ENCODE measurements around the gene MYD88.

The MYD88 gene

DNA sequence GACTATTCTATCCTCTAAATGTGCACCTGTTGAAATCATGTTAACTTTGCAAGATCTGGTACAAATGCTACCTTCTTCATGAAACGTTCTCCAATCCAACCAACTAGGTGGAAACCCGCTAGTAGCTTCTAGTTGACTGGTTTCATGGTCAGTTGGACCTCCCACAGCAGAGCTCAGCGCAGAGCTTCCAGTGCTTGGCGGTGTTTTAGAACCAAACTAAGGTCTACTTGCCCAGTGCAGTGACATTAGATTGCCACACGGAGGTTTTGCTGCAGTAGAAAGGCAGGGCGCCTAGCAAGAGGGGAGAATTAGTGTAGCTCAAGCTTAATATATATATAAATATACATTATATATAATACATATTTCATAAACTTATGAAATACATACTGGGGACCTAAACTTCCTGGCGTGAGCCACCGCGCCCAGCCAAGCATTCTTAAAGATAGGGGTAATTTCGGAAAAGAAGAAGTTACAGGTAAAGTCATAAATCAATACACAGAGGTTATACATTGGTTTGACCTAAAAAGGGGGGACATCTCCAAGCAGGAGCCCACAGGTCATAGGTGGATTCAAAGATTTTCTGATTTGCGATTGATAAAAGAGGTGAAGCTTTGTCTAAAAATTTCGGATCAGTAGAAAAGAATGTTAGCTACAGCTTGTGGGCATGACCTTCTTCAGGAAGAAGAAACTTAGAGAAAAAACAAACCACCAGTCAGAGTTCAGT lies 24.8 kb downstream of the MYD88 start:
- Histone ChIP-seq H3K4me3 (ENCODE audit: low read length) (no peak overlapping the region), H2AFZ (ENCODE audit: low read depth, low read length) (no peak overlapping the region), H3K36me3 (ENCODE audit: insufficient read depth, low read length) (no peaks in the 10 kb centered on the region), H3K4me1 (ENCODE audit: insufficient read depth, low read length) (no peaks in the 10 kb centered on the region), H3K9me3 (ENCODE audit: low read length) (no peaks in the 10 kb centered on the region), H3K27me3 (ENCODE audit: insufficient read depth, low read length) (no peaks in the 10 kb centered on the region)

DNA sequence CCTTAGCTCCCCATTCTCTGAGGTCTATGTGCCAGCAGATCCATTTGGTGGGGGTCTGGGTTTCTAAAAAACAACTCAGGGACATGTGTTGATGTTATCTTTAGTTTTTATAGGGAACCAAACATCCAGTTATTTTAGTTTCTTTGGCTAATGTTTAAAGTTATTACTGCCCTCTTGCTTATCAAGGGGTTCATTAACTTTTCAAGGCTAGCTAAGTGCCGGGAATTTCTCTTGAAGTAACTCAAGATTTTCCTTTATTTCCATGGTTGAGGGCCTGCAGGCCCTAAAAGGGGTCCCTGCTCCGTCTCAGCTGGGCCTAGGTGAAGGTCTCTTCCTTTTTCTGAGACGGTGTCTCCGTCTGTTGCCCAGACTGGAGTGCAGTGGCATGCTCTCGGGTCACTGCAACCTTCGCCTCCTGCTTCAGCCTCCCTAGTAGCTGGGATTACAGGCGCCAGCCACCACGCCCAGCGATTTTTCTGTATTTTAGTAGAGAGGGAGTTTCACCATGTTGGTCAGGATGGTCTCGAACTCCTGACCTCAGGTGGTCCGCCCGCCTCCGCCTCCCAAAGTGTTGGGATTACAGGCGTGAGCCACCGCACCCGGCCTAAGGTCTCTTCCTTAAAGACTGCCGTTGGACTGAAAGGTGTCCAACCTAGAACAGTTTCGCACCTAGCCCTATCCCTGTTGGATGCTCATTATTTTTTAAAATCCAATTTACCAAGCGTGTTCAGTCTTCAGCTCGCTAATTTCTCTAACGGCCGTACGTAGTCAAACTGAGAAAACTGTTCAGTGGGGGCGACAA lies 25.6 kb downstream of the MYD88 start:
- Histone ChIP-seq H3K9me3 (ENCODE audit: low read length) (no peaks in the 10 kb centered on the region), H3K36me3 (ENCODE audit: insufficient read depth, low read length) (no peaks in the 10 kb centered on the region), H3K27me3 (ENCODE audit: insufficient read depth, low read length) (no peaks in the 10 kb centered on the region), H2AFZ (ENCODE audit: low read depth, low read length) (peak overlapping the region; percentile 82), H3K4me1 (ENCODE audit: insufficient read depth, low read length) (no peaks in the 10 kb centered on the region), H3K4me3 (ENCODE audit: low read length) (peak overlapping the region; percentile 54)

DNA sequence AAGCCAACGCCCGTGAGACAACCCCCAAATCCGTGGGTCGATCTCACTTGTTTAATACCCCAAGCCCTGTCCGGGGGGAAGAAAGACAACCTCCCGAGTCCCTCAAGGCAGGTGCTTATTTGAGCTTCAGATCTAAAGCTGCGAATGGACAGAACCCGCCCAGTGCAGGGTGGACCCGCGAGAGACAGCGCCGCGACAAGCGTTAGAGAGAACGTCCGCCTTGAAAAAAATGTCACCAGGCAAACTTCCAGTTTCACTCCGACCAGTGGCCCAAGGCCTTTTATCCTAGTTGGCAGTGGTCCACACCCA lies 26.1 kb downstream of the MYD88 start:
- Histone ChIP-seq H3K4me3 (ENCODE audit: low read length) (peak overlapping the region; percentile 54), H3K9me3 (ENCODE audit: low read length) (no peaks in the 10 kb centered on the region), H3K36me3 (ENCODE audit: insufficient read depth, low read length) (no peaks in the 10 kb centered on the region), H3K4me1 (ENCODE audit: insufficient read depth, low read length) (no peaks in the 10 kb centered on the region), H3K27me3 (ENCODE audit: insufficient read depth, low read length) (no peaks in the 10 kb centered on the region), H2AFZ (ENCODE audit: low read depth, low read length) (peak overlapping the region; percentile 82)

DNA sequence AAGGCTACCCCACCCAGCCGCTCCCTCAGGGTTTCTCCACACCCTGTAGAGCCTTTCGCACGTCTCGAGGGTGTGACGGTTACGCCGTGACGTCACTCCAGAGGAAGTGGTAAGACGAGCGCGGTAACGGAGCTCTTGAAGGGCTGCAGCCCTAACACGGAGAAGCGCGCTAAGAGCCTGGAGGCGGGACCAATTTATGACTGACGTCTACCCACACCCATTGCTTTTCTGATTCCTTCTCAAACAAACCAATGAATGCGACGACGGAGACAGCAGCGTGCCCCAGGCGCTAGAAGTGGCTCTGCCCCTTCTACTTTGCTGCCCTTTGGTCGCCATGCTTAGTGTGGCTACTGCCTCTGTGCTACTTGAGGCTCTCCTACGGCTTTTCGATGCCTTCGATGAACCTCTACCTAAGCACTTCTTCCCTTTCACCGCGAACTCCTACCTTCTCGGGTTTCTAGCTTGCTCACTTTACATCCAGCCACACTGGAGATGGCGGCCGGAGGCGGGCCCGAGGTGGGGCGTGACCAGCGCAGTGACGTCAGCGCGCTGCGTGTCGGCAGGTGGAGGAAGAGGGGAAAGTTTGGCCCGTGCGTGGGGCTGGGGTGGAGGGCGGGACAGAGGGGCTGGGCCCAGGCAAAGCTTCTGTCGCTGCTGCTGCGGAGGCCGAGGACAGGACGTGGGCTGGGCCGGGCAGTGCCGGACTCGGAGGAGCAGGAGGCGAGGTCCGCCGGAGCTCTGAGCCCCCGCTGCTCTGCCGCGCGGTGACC lies 26.7 kb downstream of the MYD88 start, which contains the start of gene OXSR1:
Gene OXSR1, plus strand, starts transcription at position 586 of the 770 bp plus-strand sequence. CDS start 340 bp downstream, outside the sequence.
- H2AFZ ChIP-seq (ENCODE audit: low read depth, low read length) = peak within 1 kb of the TSS; percentile 82
- H3K27me3 ChIP-seq (ENCODE audit: insufficient read depth, low read length) = no peaks in the 10 kb centered on the region
- no peaks in the 10 kb centered on the region for H3K36me3 ChIP-seq (ENCODE audit: insufficient read depth, low read length)
- H3K9me3 ChIP-seq (ENCODE audit: low read length) = no peaks in the 10 kb centered on the region
- H3K4me1 ChIP-seq (ENCODE audit: insufficient read depth, low read length) = no peaks in the 10 kb centered on the region
- H3K4me3 ChIP-seq (ENCODE audit: low read length) = peak within 1 kb of the TSS; percentile 54

DNA sequence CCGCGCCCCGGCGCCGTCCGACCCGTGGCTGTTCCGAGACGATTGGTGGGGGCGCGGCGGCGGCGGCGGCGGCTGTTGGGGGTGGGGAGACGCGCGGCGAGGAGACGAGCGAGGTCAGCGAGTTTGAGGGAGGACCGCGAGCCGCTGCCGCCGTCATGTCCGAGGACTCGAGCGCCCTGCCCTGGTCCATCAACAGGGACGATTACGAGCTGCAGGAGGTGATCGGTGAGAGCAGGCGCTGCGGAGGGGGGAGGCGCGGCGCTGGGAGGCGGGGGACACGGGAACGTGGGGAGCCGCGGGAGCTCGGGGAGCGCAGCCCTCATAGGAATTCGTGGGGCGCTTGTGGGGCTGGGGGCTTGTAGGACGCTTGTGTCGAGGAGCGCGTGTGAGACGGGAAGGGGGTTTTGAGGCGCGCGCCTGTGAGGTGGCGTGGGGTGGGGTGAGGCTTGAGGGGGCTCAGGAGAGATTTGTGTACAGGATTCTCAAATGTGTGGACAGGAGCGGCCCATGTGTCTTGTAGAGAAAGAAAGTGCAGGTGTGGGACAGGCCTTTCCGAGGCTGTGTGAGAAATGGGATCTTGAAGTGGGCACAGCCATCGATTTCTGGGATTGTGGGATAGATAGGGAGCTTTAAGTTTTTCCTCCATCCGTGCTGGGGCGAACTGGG lies 27.4 kb downstream of the MYD88 start:
- no peaks in the 10 kb centered on the region for H3K4me1 ChIP-seq (ENCODE audit: insufficient read depth, low read length)
- no peaks in the 10 kb centered on the region for H3K36me3 ChIP-seq (ENCODE audit: insufficient read depth, low read length)
- H3K9me3 ChIP-seq (ENCODE audit: low read length) = no peaks in the 10 kb centered on the region
- peak overlapping the region; percentile 54 for H3K4me3 ChIP-seq (ENCODE audit: low read length)
- H2AFZ ChIP-seq (ENCODE audit: low read depth, low read length) = peak overlapping the region; percentile 82
- H3K27me3 ChIP-seq (ENCODE audit: insufficient read depth, low read length) = no peaks in the 10 kb centered on the region

DNA sequence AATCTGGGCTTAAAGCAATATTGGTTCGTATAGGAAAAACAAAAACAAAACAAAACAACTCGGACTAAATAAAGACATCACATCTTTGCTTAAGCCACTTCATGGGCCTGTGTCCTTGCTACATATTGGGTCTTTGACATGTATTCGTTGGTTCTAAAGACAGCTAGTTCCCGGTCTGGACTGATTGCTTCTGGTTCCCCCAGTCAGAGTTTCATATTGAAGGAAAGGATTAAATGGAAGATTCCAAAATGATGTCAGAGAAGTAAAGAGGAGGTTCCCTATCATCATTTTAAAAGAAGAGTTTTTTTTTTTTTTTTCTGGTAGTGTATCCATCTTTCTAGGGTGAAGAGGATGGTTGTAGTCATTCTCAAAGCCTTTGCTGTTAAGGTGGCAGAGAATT lies 29.1 kb downstream of the MYD88 start:
- no peaks in the 10 kb centered on the region for H3K36me3 ChIP-seq (ENCODE audit: insufficient read depth, low read length)
- no peak overlapping the region for H2AFZ ChIP-seq (ENCODE audit: low read depth, low read length)
- H3K27me3 ChIP-seq (ENCODE audit: insufficient read depth, low read length) = no peaks in the 10 kb centered on the region
- H3K4me1 ChIP-seq (ENCODE audit: insufficient read depth, low read length) = no peaks in the 10 kb centered on the region
- H3K4me3 ChIP-seq (ENCODE audit: low read length) = no peak overlapping the region
- no peaks in the 10 kb centered on the region for H3K9me3 ChIP-seq (ENCODE audit: low read length)

DNA sequence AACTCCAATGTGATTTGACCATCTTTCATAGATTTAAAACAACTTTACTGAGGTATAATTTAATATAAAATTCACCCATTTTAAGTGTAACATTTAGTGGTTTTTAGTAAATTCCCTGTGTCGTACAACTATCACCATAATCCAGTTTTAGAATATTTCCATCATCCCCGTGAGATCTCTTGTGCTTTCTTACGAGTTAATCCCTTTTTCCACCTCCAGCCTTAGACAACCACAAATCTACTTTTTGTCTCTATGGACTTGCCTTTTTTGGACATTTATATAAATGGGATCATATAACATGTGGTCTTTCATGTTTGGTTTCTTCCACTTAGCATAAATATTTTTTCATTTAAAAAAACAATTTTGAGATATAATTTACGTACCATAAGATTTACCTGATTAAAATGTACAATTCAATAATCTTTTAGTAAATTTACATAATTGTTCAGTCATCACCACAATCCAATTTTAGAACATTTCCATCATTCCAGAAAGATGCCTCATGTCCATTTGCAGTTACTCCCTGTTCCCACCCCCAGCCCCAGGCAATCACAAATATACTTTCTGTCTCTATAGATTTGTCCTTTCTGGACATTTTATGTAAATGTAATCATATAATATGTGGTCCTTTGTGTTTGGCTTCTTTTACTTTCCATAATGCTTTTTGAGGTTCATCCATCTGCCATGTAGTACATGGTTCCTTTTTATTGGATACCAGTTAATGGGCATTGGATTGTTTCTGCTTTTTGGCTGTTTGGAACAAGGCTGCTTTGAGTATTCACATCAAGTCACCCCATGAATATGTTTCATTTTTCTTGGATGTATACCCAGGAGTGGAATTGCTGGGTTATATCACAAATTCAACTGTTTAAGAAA lies 29.9 kb downstream of the MYD88 start:
- no peak overlapping the region for H2AFZ ChIP-seq (ENCODE audit: low read depth, low read length)
- H3K27me3 ChIP-seq (ENCODE audit: insufficient read depth, low read length) = no peaks in the 10 kb centered on the region
- no peak overlapping the region for H3K4me3 ChIP-seq (ENCODE audit: low read length)
- no peaks in the 10 kb centered on the region for H3K36me3 ChIP-seq (ENCODE audit: insufficient read depth, low read length)
- no peaks in the 10 kb centered on the region for H3K9me3 ChIP-seq (ENCODE audit: low read length)
- H3K4me1 ChIP-seq (ENCODE audit: insufficient read depth, low read length) = no peaks in the 10 kb centered on the region

DNA sequence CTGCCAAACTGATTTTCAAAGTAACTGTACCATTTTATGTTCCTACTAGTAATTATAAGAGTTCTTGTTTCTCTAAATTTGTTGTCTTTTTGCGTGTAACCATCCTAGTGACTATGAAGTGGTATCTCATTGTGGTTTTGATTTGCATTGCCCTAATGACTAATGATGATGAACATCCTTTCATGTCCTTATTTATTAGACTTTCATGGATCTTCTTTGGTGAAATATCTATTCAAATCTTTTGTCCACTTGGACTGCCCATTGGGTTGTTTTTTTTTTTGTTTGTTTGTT lies 30.5 kb downstream of the MYD88 start:
- Histone ChIP-seq H2AFZ (ENCODE audit: low read depth, low read length) (no peak overlapping the region), H3K4me3 (ENCODE audit: low read length) (no peak overlapping the region), H3K36me3 (ENCODE audit: insufficient read depth, low read length) (no peaks in the 10 kb centered on the region), H3K27me3 (ENCODE audit: insufficient read depth, low read length) (no peaks in the 10 kb centered on the region), H3K4me1 (ENCODE audit: insufficient read depth, low read length) (no peaks in the 10 kb centered on the region), H3K9me3 (ENCODE audit: low read length) (no peaks in the 10 kb centered on the region)

DNA sequence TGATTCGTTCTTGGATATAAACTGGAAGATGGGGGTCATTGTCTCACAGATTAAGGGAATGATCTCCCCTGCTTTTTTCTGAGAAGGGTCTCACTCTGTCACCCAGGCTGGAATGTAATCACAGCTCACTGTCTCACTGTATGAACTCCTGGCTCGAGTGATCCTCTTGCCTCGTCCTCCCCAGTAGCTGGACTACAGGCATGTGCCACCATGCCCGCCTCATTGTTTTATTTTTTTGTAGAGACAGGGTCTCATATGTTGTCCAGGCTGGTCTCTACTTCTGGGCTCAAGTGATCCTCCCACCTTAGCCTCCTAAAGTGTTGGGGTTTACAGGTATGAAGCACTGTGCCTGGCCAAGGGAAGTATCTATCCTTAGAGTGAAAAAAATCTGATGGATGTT lies 32.3 kb downstream of the MYD88 start:
- H3K27me3 ChIP-seq (ENCODE audit: insufficient read depth, low read length) = no peaks in the 10 kb centered on the region
- no peaks in the 10 kb centered on the region for H3K9me3 ChIP-seq (ENCODE audit: low read length)
- no peak overlapping the region for H3K4me3 ChIP-seq (ENCODE audit: low read length)
- H2AFZ ChIP-seq (ENCODE audit: low read depth, low read length) = no peak overlapping the region
- H3K36me3 ChIP-seq (ENCODE audit: insufficient read depth, low read length) = no peaks in the 10 kb centered on the region
- no peaks in the 10 kb centered on the region for H3K4me1 ChIP-seq (ENCODE audit: insufficient read depth, low read length)

DNA sequence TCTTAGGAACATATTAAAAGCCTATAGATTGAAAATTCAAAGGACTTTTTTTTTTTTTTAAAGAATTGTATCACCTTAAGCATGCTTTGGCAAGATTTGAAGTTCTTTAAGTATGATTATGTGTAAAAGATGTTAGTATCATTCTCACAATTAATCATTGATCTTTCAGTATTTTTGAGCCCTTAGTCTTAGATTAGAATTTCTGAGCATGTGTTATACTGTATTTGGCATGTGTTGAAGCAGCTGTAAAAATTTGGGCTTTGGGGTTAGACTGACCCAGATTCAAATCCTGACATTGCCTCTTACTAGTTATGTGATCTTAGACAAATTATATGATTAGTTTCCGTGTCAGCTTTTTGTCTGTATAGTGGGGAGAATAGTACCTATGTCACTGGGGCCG lies 33.2 kb downstream of the MYD88 start:
- Histone ChIP-seq H3K4me3 (ENCODE audit: low read length) (no peak overlapping the region), H3K4me1 (ENCODE audit: insufficient read depth, low read length) (no peaks in the 10 kb centered on the region), H2AFZ (ENCODE audit: low read depth, low read length) (no peak overlapping the region), H3K27me3 (ENCODE audit: insufficient read depth, low read length) (no peaks in the 10 kb centered on the region), H3K36me3 (ENCODE audit: insufficient read depth, low read length) (no peaks in the 10 kb centered on the region), H3K9me3 (ENCODE audit: low read length) (no peaks in the 10 kb centered on the region)

DNA sequence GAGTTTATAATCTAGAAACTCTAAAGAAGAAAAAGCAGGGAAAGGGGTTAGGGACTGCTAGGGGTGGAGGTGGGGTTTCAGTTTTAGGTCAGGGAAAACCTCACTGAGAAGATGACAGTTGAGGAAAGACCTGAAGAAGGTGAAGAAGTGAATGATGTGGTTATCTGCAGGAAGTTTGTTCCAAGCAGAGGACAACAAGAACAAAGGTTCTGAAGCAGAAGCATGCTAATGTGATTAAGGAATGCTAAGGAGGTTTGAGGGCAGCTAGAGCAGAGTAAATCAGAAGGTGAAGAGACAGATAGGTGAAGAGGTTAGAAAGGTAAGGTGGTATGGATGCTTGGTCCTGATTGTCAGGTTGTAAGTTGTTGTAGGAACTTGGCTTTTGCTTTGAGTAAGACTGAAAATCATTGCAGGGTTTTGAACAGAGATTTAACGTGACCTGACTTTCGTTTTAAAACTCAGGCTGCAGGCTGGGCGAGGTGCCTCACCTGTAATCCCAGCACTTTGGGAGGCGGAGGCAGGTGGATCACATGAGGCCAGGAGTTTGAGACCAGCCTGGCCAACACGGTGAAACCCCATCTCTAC lies 35.5 kb downstream of the MYD88 start:
- no peaks in the 10 kb centered on the region for H3K9me3 ChIP-seq (ENCODE audit: low read length)
- no peak overlapping the region for H2AFZ ChIP-seq (ENCODE audit: low read depth, low read length)
- no peaks in the 10 kb centered on the region for H3K36me3 ChIP-seq (ENCODE audit: insufficient read depth, low read length)

DNA sequence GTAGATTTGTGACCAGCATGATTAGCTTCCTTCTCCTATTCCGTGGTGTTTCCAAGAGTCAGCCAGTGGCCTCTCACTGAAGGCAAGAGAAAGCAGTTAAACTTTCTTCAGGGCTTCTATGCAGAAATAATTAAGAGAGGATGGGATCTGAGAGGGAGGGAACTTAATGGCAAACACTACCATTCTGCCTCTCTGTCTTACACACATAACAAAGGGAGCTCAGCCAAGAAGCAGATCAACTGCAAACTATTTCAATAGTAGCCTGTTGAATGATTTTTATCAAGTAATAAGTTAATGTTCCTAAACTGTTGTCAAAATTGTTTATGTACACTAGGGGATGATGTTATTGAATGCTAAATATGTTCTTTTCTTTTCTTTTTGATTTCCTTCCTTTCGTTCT lies 38.7 kb downstream of the MYD88 start:
- peaks cover 7% of the 10 kb centered on the region for H3K36me3 ChIP-seq (ENCODE audit: insufficient read depth, low read length)
- no peak overlapping the region for H2AFZ ChIP-seq (ENCODE audit: low read depth, low read length)
- no peaks in the 10 kb centered on the region for H3K27me3 ChIP-seq (ENCODE audit: insufficient read depth, low read length)
- no peaks in the 10 kb centered on the region for H3K4me1 ChIP-seq (ENCODE audit: insufficient read depth, low read length)
- no peaks in the 10 kb centered on the region for H3K9me3 ChIP-seq (ENCODE audit: low read length)
- no peak overlapping the region for H3K4me3 ChIP-seq (ENCODE audit: low read length)

More for the DNA sequence above, 35.5 kb downstream of the MYD88 start:
- Histone ChIP-seq H3K27me3 (ENCODE audit: insufficient read depth, low read length) (no peaks in the 10 kb centered on the region), H3K4me3 (ENCODE audit: low read length) (no peak overlapping the region), H3K4me1 (ENCODE audit: insufficient read depth, low read length) (no peaks in the 10 kb centered on the region)
